Measurements from ENCODE around the gene FZD7.
A peak's percentile ranks its signal among the peaks of the same experiment; 100 is the strongest.

FZD7 gene

GRCh38 chr2:202038471-202039277 lies 5.0 kb downstream of the FZD7 start:
- DNase-seq (ENCODE audit: low spot score) = peak; percentile 70

- DNase-seq (ENCODE audit: low spot score) = no peak
Observed at GRCh38 chr2:202039278-202040078, 5.8 kb downstream of the FZD7 start.

DNA sequence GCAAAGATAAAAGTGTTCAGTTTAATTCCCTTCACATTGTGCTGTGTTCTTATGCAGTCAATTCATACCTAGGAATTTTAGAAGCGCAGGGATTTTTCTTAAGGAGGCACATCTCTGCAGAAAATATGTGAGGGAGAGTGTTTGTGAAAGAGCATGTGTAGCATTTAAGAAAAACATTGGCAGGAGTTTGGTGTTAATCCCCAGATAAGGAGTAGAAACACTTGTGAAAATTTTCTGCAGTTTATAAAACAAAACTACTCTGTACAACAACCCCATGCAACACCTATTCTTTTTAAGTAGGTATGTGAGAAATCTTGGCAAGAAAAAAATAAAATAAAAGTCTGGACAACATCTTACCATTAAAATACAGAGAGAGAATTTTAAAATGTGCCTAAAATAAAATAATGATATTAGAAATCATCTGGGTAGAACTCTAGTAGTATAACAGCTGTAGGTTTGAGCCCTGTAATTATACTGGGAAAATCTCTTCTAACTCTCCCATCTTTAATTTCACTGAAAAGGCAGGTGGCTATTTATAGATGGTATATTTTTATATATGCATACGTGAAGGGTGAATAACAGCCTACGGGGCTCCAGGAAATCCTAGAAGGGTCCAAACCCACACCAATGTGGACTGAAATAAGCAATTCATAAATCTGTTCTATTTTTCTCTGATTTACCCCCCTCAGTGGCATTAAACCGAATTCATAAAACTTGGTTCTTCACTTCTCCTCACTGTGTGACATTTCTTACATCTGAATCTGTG lies 6.6 kb downstream of the FZD7 start:
- DNase-seq (ENCODE audit: low spot score) = no peak

GRCh38 chr2:202042444-202042843 lies 8.8 kb downstream of the FZD7 start:
- DNase-seq (ENCODE audit: low spot score) = no peak

- peak; percentile 19 for DNase-seq (ENCODE audit: low spot score)
Observed at GRCh38 chr2:202043475-202043874, 9.8 kb downstream of the FZD7 start.

DNA sequence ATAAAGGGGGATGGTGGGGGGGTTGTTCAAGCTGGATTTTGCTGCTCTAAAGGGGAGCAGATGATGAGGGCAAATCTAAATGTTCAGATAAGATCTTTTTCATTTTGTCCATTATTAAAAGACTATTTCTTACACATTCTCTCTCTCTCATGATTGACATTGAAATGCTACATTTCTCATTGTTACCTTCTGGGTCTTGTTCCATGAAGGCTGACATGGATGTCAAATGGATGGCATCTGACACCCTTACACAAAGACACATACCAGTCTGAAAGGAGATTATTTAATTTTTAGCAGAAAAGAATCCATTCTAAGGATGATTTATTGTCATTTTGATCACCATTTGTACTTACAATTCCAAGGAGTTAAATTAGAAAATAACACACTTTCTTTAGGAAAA lies 11.1 kb downstream of the FZD7 start:
- DNase-seq (ENCODE audit: low spot score) = no peak

DNA sequence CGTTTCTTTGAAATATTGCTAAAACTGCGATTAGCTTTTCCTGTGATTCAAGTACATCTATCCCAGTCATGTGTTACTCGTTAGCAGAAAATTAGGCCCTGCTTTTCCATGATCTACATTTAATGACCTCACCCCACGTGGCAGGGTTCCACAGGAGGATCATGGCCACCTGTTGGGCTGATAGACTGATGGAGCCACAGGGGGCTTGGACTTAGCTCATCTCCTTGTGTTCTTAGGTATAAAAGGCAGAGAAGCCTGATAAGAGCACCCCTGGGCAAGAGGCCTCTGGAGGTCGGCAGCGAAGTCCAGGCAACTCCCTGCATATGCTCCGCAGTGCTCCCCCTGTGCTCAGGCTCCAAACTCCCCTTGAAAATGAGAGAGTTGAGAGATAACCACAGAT lies 12.9 kb downstream of the FZD7 start:
- no peak for DNase-seq (ENCODE audit: low spot score)

GRCh38 chr2:202049092-202049728 lies 15.6 kb downstream of the FZD7 start:
- DNase-seq (ENCODE audit: low spot score) = no peak

- no peak for DNase-seq (ENCODE audit: low spot score)
Observed at GRCh38 chr2:202049840-202050239, 16.2 kb downstream of the FZD7 start.

DNA sequence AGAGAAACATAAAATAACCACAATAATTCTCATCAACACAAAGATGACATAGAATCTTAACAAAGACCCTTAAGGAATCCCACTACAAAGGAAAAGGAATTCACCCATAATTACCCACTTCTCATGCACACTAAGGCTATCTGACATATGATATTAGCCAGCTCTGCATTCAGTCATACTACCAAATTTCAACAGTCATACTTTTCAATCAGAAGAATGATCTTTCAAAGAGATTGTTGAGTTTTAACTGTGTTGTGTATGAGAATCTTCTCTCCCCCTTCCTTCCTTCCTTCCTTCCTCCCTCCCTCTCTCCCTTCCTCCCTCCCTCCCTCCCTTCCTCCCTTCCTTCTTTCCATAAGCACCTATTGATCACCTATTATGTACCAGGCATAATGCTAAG lies 17.0 kb downstream of the FZD7 start:
- DNase-seq (ENCODE audit: low spot score) = no peak

DNA sequence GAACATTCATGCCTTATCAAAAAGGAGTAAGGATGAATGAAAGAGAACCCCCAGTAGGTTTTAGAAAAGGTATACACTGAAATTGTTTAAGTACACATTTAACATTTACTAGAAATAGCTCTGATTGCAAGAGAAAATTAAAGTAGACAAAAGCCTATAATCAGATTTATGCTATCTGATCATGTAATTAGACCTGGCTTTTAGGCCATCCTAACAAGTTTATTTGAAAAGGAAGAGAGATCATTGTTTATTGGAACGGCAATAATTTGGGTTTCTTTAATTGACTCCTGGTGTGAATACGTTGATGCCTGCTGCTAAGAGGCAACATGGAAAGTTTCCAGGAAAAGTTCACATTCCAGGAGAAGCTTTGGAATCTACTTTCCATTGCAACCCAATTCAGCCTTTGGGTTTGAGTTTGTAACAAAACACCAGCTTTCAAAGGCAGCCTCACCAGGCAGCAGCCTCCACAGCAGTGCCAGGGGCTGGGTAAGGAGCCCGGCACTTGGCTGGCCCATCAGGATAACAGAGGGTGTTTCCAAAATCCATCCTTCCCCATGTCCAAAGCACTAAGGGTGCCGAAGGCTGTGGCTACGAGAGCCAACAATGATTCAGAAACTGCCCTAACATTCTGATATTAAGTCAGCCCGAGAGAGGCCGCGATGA lies 18.0 kb downstream of the FZD7 start:
- no peak for DNase-seq (ENCODE audit: low spot score)

DNA sequence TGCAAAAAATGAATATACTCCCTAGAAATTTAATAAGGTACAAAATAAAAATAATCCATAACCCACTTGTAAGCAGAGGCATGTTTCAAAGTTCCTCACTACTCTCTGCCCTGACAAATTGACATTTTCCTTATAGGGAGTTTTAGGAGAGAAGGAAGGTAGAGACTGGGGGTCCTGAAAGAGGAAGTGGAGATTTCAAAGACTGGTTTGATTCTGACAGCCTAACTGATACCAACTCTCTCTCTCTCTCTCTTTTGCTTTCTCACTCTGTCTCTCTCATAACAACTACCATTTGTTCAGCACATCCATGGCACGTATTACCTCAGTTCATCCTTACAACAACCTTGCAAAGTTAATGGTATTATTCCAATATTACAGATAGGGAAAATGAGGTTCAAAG lies 18.6 kb downstream of the FZD7 start:
- DNase-seq (ENCODE audit: low spot score) = no peak

GRCh38 chr2:202054679-202055078 lies 21.0 kb downstream of the FZD7 start:
- DNase-seq (ENCODE audit: low spot score) = no peak

GRCh38 chr2:202056611-202057010 lies 23.0 kb downstream of the FZD7 start:
- peak; percentile 19 for DNase-seq (ENCODE audit: low spot score)

GRCh38 chr2:202060218-202060617 lies 26.6 kb downstream of the FZD7 start:
- DNase-seq (ENCODE audit: low spot score) = no peak

- DNase-seq (ENCODE audit: low spot score) = no peak
Observed at GRCh38 chr2:202061695-202062094, 28.0 kb downstream of the FZD7 start.

- peak; percentile 66 for DNase-seq (ENCODE audit: low spot score)
Observed at GRCh38 chr2:202064171-202064880, 30.7 kb downstream of the FZD7 start.

GRCh38 chr2:202064881-202065230 lies 31.2 kb downstream of the FZD7 start:
- DNase-seq (ENCODE audit: low spot score) = no peak

DNA sequence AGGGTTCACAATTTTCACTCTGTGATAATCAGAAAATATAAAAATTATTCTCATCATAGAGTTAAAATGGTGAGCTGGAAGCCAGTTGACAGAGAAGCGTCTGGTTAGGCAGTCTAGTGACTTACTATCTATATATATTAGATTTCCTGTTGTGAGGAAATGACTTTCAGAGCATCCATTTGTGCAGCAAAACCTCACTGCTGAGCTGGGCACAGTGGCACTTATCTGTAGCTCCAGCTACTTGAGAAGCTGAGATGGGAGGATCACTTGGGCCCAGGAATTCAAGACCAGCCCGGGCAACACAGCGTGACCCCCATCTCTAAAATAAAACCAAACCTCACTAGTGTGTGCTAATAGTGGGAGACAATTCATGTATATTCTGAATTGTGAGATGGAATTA lies 32.2 kb downstream of the FZD7 start:
- DNase-seq (ENCODE audit: low spot score) = no peak

- DNase-seq (ENCODE audit: low spot score) = no peak
Observed at GRCh38 chr2:202066875-202067274, 33.2 kb downstream of the FZD7 start.

DNA sequence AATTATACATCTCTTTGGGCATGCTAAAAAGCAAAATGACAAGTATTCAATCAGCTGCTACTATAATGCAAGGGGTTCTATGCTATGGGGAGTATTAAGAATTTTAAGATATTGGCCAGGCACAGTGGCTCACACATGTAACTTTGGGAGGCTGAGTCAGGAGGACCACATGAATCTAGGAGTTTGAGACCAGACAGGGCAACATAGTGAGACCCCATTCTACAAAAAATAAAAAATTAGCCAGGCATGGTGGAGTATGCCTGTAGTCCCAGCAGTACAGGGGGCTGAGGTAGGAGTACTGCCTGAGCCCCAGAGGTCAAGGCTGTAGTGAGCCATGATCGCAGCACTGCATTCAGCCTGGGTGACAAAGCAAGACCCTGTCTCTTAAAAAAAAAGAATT lies 33.9 kb downstream of the FZD7 start:
- DNase-seq (ENCODE audit: low spot score) = no peak

Data from kidney tubule cell (primary cell).